GM12878 (cell line): Measurements from ENCODE around the gene GNAT3. TPM values are rescaled to one million over a fixed set of nuclear protein-coding genes. Genes with fewer than 3 reads are reported as not detected.

Experiments
- ATAC-seq: fragments of 200-7000 bp; cut with Tn5 transposase; 3 replicates; pipeline ENCODE4 v1.9.1; 2020; ENCODE audit warnings: mild to moderate bottlenecking, moderate library complexity
- BruUV-seq: library from RNA; stranded (reverse); fragments of 400-500 nt; replicated peaks from 2 replicates; lab custom pipeline; 2021; lab: Mats Ljungman, UMichigan
- CTCF ChIA-PET: fragments of 300-600 bp; sonication (Branson Sonifier 250); formaldehyde crosslinking; extraction: SDS; loops from one replicate; lab custom pipeline; 2021; ENCODE audit warnings: inconsistent platforms; lab: Yijun Ruan, JAX
- POLR2A ChIA-PET: fragments of 350-600 bp; formaldehyde crosslinking; extraction: SDS; loops from one replicate; lab custom pipeline; 2021; ENCODE audit warnings: inconsistent platforms; lab: Charles Lee
- RAD21 ChIA-PET: fragments of 300-600 bp; sonication (Branson Sonifier 250); formaldehyde crosslinking; loops from one replicate; lab custom pipeline; 2023; ENCODE audit warnings: antibody characterized with exemption; ENCODE audit not compliant: unreplicated experiment; lab: Charles Lee
- SMC1A ChIA-PET: fragments of 300-600 bp; sonication (Branson Sonifier 250); formaldehyde crosslinking; loops from one replicate; lab custom pipeline; 2023; ENCODE audit not compliant: unreplicated experiment, uncharacterized antibody; lab: Charles Lee
- DNase-seq: peaks from one replicate; pipeline ENCODE4 v3.0.0-alpha.2; 2011; ENCODE audit warnings: low read depth, low spot score
- FAIRE-seq: peaks from 3 replicates; lab custom pipeline; 2011; peaks lifted over from hg19 to GRCh38; lab: Jason Lieb, UNC
- H2AFZ ChIP-seq: 2 replicates; pipeline ENCODE4 v1.6.0; 2011; ENCODE audit warnings: low read depth, low read length, control low read depth; ENCODE audit not compliant: control insufficient read depth
- H3K27ac ChIP-seq: 2 replicates; pipeline ENCODE4 v1.5.1; 2011; ENCODE audit warnings: control low read depth; ENCODE audit not compliant: control insufficient read depth, insufficient read depth
- H3K27me3 ChIP-seq, 2 experiments: replicated peaks in 1 of 2; 2 replicates each; pipeline versions ENCODE4 v1.6.0 to v1.6.1; 2011; ENCODE audit warnings: low read length in 1 of 2; ENCODE audit not compliant: control insufficient read depth in 2 of 2, insufficient read depth in 2 of 2
- H3K36me3 ChIP-seq, 2 experiments: 2 replicates each; pipeline ENCODE4 v1.5.1; 2011; ENCODE audit warnings: low read length in 1 of 2; ENCODE audit not compliant: control insufficient read depth in 2 of 2, insufficient read depth in 2 of 2
- H3K4me1 ChIP-seq: 2 replicates; pipeline ENCODE4 v1.6.1; 2011; ENCODE audit warnings: mild to moderate bottlenecking, low read length, moderate library complexity, mixed read lengths; ENCODE audit not compliant: control insufficient read depth, insufficient read depth
- H3K4me2 ChIP-seq: 2 replicates; pipeline ENCODE4 v1.6.0; 2011; ENCODE audit warnings: control low read depth; ENCODE audit not compliant: control insufficient read depth, insufficient read depth
- H3K4me3 ChIP-seq: fragments of 200-600 bp; sonication (generic); 2 replicates; pipeline ENCODE4 v1.5.1; 2016
- H3K79me2 ChIP-seq: 2 replicates; pipeline ENCODE4 v1.6.0; 2011; ENCODE audit warnings: low read length; ENCODE audit not compliant: control insufficient read depth, insufficient read depth
- H3K9ac ChIP-seq: 2 replicates; pipeline ENCODE4 v1.8.0; 2011; ENCODE audit warnings: low read length, control low read depth, mixed read lengths; ENCODE audit not compliant: control insufficient read depth, insufficient read depth
- H3K9me3 ChIP-seq: replicated peaks from 3 replicates; pipeline ENCODE4 v1.5.1; 2011; ENCODE audit warnings: mild to moderate bottlenecking, low read length; ENCODE audit not compliant: control insufficient read depth, insufficient read depth
- H4K20me1 ChIP-seq: 2 replicates; pipeline ENCODE4 v1.6.0; 2011; ENCODE audit not compliant: control insufficient read depth, insufficient read depth
- BMI1 ChIP-seq: fragments of 450-650 bp; IDR thresholded peaks from 2 replicates; pipeline ENCODE4 v1.6.1; 2016; ENCODE audit warnings: mild to moderate bottlenecking, moderate library complexity, borderline replicate concordance
- PAX8 ChIP-seq: fragments of 450-650 bp; IDR thresholded peaks from 2 replicates; pipeline ENCODE4 v1.6.1; 2017; ENCODE audit warnings: mild to moderate bottlenecking, moderate library complexity
- SMARCA5 ChIP-seq: fragments of 450-650 bp; IDR thresholded peaks from 2 replicates; pipeline ENCODE4 v1.6.1; 2017; ENCODE audit warnings: mild to moderate bottlenecking
- ZBTB40 ChIP-seq: fragments of 450-650 bp; IDR thresholded peaks from 2 replicates; pipeline ENCODE4 v1.6.1; 2016; ENCODE audit warnings: mild to moderate bottlenecking, moderate library complexity, borderline replicate concordance
- WGBS: methylation state at CpG from one replicate; pipeline ENCODE4 v1.1.6; 2016; ENCODE audit warnings: low lambda C conversion rate; ENCODE audit not compliant: insufficient replicate concordance, insufficient coverage; ENCODE audit errors: missing lambda C conversion rate; 5-methylcytosine and 5-hydroxymethylcytosine counted together
- in situ Hi-C: fragments of 300-500 bp; cut with MboI; formaldehyde crosslinking; loops from 9 replicates; pipeline ENCODE4 v1.14.3; 2018; ENCODE audit warnings: mixed read lengths
- intact Hi-C: fragments of 100-400 bp; cut with micrococcal nuclease; formaldehyde crosslinking; loops from one replicate; pipeline ENCODE4 v1.14.2; 2022; ENCODE audit not compliant: unreplicated experiment
- polyA plus RNA-seq, 11 experiments: library from polyadenylated mRNA; depleted of rRNA in 4 of 11; unstranded in 6 of 11; stranded (reverse) in 5 of 11; fragments of >200 nt; fragmentation: Nextera tagmentation in 4 of 11; fragmentation: Illumina TruSeq in 1 of 11; extraction: Ambion mirVana in 4 of 11; extraction: Trizol in 1 of 11; gene quantifications; 1 replicate in 1 of 11; 2 replicates in 10 of 11; pipeline versions ENCODE4 v1.2.1 to v1.2.3, GENCODE V29; 2011 to 2016; ENCODE audit warnings: inconsistent platforms in 2 of 11, missing spikeins in 2 of 11, low read depth in 1 of 11
- total RNA-seq, 4 experiments: library from RNA; depleted of rRNA in 3 of 4; stranded (reverse); fragments of >200 nt in 3 of 4; fragmentation: Illumina TruSeq in 1 of 4; extraction: Trizol in 1 of 4; gene quantifications; 2 replicates each; pipeline versions ENCODE4 v1.2.1 to v1.2.3, GENCODE V29; 2013 to 2021
- TF ChIP-seq, protein P1 (sequence below): fragments of 450-650 bp; IDR thresholded peaks from 2 replicates; pipeline ENCODE4 v1.6.1; 2016; ENCODE audit warnings: mild to moderate bottlenecking

The GNAT3 gene
- total and polyA plus RNA-seq, 10 of the 15 experiments (the other 5 are each of a cell fraction or from before 2014, with no cell fraction given): 1.7 to 8.3 (median 5.8) TPM; not detected in 1

DNA sequence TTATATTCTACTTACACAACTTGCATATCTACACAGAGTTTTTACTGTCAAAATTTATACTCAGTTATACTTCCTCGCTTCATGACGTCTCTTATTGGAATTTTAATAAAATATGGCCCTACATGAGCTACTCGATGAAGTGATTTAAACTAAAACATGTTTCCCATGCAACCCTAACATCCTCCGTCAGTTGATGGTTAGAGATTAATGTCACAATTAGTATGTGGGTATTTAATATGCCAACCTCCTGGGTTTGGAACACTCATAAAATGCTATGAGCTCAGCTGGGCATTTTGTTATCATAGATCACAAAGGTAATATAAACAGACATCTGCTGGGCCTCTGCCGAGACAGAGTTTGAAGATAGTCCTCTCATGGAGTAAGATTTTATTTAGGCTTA lies 66.5 kb downstream of the GNAT3 start:
- FAIRE-seq: no peak
- intact Hi-C loops (no loop called here), in situ Hi-C loops (no loop called here)
- Histone ChIP-seq H3K4me1 (no peaks in the 10 kb centered on the region), H3K36me3 (no peaks in the 10 kb centered on the region), H3K79me2 (no peaks in the 10 kb centered on the region), H3K9me3 (no peaks in the 10 kb centered on the region), H3K27ac (no peak overlapping the region), H3K4me3 (no peak overlapping the region), H3K9ac (no peak overlapping the region), H2AFZ (no peak overlapping the region), H4K20me1 (no peaks in the 10 kb centered on the region), H3K27me3 (no peaks in the 10 kb centered on the region), H3K4me2 (no peak overlapping the region)
- TF ChIP-seq PAX8 (no peak), SMARCA5 (no peak), BMI1 (no peak), ZBTB40 (no peak)
- TF ChIP-seq, protein P1, sequence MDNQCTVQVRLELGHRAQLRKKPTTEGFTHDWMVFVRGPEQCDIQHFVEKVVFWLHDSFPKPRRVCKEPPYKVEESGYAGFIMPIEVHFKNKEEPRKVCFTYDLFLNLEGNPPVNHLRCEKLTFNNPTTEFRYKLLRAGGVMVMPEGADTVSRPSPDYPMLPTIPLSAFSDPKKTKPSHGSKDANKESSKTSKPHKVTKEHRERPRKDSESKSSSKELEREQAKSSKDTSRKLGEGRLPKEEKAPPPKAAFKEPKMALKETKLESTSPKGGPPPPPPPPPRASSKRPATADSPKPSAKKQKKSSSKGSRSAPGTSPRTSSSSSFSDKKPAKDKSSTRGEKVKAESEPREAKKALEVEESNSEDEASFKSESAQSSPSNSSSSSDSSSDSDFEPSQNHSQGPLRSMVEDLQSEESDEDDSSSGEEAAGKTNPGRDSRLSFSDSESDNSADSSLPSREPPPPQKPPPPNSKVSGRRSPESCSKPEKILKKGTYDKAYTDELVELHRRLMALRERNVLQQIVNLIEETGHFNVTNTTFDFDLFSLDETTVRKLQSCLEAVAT: no peak
- ATAC-seq: no peak
- ChIA-PET POLR2A (no interaction called here), RAD21 (no interaction called here), SMC1A (interaction anchor here (0.6 to 1.2 kb wide), 3 partner anchors 10 to 146 kb away, joined by 3 read pairs; no protein-coding TSS in a partner anchor), CTCF (interaction anchor here (0.7 kb wide), 1 partner anchor 178 kb away, joined by 3 read pairs; no protein-coding TSS in a partner anchor)
- 21% methylated on average over 5 of the region's 5 CpGs for whole genome bisulfite sequencing
- no peak for DNase-seq
- no TSS peak for BruUV-seq
